Activated naive CD4-positive, alpha-beta T cell (primary cell): ENCODE results near the gene MRPL16.
"Not testable (repeated sequence)": the region's sequence is repeated elsewhere in the genome, so short reads cannot be mapped to it uniquely, and the experiment has no call there.

Source experiments
- DNase-seq, 4 experiments: peaks; one replicate each; lab custom pipeline; 2025; lab: John Stamatoyannopoulos, UW

The MRPL16 gene

DNA sequence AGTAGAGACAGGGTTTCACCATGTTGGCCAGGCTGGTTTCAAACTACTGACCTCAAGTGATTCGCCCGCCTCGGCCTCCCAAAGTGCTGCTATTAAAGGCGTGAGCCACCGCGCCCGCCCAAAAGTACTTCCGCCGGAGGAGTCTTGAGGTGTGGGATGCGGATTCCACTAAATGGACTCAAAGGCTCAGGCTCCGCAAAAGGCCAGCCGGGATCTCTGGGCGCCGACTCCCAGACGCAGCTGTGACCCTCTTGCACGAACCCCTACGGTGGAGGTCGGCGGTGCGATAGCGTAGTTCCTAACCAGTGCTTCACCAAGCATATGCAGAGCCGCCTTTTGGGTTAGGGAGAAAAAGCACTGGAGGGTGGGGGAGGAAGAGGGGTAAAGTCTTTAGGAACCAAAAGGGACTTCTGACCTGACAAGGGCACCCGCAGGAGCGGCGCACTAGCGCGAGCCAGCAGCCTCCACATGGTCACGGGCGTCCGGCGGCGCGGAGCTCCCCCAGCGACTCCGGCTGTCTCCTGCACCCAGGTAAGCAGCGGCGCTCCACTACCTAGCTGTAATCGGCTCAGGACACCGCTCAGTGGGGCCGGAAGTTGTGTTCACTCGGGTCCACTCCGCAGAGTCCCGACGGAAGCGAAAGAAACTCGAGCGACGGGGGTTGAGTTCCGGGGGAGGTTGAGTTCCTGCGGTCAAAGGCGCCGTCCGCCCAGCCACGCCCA is at the start of gene MRPL16:
MRPL16 (minus strand) TSS at position 590 of the 722 bp plus-strand sequence; CDS start at position 470, 120 bp downstream.
- peak; percentile 79 to 87 (median 82) for DNase-seq

DNA sequence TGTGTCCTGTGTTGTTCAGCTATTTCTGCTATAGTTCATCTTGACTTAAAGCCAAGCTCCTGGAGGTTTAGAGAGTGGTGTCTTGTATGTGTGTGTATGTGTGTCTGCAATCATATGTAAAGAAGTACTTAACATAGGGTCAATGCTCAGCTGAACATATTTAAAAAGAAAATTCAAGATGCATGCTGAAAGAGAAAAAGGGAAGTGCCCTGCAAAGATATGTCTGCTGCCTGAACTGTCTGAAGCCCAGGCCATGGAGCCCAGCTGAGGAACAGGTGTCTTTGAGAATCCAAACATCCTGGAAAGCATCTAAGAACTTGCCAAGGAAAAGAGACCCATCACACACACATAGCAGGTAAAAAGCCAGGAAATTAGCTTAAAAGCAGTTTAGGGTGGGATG is 49.1 kb upstream of the MRPL16 start:
- DNase-seq = no peak

DNA sequence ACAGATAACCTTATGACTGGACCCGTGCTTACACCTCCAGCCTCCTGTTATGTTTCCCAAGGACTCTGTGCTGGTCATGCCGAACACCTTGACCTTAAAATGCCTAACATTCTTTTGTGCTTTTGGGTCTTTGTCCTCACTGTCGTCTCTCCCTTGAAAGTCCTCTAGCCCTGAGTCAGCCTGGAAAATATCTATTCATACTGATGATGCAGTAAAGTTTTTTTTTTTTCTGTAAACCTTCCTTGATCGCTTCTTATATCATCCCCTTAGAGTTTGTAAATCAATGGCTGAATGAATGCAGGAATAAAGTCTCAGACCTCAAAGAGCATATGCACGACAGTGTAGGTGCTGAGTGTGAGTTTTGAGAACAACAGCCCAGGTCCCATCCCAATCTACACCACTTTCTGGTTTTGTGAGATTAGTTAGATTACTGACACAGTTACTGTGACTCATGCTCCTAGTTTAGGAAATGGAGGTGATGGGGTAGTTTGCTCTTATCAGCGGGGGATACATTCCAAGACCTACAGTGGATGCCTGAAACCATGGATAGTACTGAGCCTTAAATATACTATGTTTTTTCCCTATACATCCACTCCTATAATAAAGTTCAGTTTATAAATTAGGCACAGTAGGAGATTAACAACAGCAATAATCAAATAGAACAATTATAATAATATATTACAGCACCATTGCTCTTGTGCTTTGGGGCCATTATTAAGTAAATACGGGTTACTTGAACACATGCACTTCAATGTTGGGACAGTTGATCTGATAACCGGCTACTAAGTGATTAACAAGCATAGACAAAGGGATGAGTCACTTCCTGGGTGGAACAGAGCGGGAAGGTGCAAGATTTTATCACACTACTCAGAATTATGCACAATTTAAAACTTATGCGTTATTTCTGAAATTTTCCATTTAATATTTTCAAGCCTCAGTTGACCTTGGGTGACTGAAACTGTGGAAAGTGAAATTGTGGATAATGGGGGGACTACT is 47.2 kb upstream of the MRPL16 start:
- DNase-seq = no peak

DNA sequence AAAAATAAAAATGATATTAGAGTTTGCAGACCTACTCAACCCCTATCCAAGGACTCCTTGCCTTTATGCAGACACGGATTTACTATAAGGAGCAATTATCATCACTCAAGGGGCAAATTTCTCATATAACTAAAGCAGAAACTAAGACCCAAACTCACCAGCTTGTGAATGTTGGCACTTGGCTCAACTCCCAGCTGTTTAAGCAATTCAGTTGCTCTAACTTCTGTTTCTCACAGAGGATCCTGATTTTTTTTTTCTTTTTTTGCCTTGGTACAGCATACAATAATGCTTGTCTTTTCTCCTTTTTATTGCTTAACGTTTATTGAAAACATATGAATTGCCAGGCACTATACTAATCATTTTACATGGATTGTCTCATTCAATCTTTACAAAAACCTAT is 44.3 kb upstream of the MRPL16 start:
- no peak for DNase-seq

DNA sequence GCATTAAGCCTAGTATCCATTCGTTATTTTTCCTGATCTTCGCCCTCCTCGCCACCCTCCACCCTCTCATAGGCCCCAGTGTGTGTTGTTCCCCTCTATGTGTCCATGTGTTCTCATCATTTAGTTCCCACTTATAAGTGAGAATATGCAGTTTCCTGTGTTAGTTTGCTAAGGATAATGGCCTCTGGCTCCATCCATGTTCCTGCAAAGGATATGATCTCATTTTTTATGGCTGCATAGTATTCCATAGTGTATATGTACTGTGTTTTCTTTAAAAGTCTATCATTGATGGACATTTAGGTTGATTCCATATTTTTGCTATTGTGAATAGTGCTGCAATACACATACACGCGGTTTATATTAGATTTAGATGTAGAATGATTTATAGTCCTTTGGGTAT is 40.8 kb upstream of the MRPL16 start:
- not testable (repeated sequence) for DNase-seq

DNA sequence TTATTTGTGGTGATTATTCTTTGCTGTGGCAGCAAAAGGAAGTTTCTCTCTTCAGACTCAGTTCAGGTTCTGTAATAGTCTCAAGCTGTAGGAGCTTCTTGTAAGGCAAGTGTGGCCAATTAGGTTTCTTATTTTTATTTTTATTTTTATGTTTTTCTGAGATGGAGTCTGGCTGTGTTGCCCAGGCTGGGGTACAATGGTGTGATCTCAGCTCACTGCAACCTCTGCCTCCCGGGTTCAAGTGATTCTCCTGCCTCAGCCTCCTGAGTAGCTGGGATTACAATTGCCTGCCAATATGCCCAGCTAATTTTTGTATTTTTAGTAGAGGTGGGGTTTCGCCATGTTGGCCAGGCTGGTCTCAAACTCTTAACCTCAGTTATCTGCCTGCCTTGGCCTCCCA is 39.0 kb upstream of the MRPL16 start:
- not testable (repeated sequence) for DNase-seq

DNA sequence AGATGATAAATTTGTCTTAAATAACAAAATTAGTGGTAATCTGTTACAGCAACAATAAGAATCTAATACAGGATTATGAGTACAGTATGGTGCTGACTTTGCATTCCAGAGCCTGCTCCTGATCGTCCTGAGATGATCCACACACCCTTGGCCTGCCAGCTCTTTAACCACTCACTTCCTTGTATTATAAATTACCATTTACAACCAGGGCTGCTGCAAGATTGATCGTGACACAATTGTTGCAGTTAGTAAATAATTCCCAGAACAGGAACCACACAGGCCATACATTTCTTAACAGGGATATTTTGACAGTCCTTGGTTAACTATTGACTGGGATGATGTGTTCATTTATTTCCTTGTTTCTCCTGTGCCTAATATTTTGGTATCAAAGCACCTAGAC is 38.6 kb upstream of the MRPL16 start:
- DNase-seq = no peak

DNA sequence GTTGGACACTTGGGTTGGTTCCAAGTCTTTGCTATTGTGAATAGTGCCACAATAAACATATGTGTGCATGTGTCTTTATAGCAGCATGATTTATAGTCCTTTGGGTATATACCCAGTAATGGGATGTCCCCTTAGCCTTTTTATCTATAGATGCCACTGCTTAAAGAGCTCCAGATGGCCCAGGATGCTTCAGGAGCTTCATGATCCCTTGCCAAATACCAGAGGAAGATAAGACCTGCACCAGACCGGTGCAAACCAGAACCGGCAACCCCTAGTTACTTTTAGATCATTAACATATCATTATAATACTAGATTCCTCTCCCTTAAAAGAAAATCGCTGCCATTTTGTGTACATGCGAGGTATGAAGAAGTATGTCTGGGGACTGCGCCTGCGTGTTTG is 37.9 kb upstream of the MRPL16 start:
- not testable (repeated sequence) for DNase-seq

DNA sequence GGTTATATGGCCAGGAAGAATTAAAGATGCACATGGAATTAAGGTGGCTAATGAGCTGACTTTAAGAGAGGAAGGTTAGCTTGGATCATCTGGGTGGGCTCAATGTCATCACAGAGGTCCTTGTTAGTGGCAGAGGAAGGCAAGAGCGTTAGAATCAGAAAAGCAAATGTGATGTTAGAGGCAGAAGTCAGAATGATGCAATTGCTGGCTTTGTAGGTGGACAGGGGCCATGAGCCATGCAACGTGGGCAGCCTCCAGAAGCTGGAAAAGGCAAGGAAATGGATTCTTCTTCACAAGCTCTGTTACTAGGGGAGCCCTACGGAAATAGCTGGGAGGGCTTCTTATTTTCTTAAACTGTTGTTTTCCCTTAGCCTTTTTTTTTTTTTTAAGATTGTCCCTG is 37.0 kb upstream of the MRPL16 start:
- no peak for DNase-seq

DNA sequence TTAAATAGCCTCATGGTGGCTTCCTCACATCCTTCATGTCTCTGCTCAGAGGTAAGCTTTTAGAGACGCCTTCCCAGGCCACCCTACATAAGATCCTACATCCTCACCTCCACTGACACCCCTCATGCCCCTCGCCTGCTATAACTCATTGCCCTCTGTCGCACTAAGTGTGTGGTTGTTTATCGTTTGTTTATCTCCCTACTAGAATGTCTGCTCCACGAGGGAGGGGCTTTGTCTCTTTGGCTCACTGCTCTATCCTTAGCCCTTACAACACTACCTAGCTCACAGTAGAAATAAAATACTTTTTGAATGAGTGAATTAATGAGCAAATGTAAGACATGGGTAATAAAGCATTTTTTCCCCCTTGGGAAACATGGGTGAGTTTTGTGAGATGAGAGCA is 36.0 kb upstream of the MRPL16 start:
- no peak for DNase-seq

DNA sequence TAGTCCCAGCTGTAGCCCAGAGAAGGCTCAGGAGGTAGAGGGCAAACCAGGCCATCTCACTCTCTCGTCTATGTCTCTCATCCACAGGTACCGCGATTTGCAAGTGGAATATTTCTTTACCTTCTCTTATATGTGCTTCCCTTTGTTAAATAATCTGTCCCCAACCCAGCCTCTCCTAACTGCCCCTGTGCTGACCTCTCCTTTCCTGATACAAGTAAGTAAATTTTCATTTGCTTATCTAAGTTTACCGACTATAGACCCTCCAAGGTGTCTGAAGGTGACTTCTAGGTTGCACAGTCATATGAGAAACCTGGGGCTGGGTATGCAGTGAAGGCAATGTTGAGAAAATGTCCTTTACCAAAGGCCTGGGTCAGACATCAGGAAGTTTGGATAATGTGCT is 34.8 kb upstream of the MRPL16 start, which contains the start of gene CBLIF:
CBLIF (minus strand) TSS at position 101 of the 400 bp plus-strand sequence; CDS start at position 55, 46 bp downstream.
- no peak for DNase-seq

DNA sequence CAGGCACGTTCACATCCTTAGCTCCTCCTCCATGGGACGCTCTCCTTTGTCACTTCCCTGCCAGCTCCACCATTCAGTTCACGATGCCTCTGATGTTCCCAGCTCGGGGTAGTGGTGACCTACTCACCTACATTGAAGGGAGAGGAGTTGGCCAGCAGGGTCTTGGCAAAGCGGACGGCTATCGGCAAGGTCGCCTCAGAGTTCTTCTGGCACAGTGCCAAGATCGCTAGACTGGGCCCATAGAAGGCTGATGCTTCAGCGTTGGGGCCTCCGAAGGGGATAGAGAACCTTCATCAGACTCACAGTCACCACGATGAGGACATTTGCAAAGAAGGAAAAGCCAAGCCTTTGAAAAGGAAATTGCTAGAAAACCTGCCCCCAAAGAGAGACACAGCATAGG is 31.7 kb upstream of the MRPL16 start:
- no peak for DNase-seq

DNA sequence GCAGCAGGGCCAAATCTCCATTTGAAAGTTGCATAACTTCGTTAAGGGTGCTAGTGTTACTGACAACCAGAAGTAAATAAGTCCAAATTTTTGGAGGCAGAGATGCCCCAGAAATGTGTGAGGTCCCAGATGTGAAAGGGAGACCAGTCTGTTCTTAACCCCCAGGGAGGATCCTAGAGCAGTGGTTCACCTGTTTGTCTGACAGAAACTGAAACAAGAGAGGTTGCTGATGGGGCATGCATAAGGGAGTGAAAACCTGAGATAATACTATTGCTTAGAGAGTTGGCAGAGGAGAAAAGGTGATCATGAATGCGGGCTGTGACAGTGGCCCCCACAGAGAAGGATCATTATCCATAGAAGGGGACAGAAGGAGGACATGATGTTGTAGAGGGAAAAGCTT is 30.9 kb upstream of the MRPL16 start:
- DNase-seq = no peak

DNA sequence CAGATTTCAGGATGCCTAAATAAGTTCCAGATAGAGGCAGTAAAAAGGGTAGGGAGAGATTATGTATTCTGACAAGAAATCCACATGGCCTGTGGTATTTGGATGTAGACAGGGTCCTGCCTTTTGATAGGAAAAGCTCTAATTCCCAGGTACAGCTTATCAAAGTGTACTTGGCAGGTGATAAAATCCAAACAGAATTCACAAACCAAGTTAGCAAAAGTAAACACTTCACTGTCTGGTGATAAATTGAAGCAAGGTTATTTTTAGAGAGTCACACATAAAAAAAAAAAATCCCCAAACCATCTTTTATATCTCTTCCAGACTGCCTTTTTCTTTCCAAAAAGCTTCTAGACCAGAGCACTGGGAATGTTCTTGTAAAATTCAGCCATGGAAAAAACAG is 29.0 kb upstream of the MRPL16 start:
- no peak for DNase-seq

DNA sequence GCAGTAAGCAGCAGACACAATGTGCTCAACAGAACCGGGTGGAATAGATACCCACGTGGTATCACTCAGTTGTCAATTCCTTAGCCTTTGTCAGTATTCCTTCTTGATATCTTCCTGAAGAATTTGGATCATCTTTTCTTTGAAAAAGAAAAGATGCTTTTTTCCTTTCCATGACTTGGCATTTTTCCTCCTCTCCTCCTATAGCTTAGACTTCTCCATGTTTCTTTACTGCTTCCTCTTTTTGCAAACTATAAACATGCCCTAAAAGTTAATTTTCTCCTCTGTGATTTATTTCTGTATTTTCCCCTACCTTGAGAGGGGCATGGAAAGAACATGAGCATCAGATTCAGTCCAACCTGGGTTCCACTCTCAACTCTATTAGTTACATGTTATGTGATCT is 23.0 kb upstream of the MRPL16 start:
- DNase-seq = no peak

DNA sequence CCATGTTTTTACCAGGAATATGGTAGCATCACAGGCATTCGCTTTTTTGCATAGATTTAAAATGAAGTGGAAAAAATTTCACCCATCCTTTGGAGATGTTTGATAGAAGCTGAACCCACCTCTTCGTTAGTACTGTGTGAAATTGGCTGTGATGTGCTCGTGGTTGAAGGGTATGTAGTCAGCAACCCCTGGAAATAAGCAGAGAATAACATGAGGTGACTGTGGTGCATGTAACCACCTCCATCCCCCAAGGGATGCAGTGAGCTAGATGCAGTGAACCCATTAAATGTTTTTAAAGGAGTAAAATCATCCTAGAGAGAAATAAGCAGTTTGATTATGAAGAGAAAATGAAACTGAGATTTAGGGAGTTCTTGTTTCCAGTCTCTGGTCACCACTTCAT is 18.8 kb upstream of the MRPL16 start:
- no peak for DNase-seq

DNA sequence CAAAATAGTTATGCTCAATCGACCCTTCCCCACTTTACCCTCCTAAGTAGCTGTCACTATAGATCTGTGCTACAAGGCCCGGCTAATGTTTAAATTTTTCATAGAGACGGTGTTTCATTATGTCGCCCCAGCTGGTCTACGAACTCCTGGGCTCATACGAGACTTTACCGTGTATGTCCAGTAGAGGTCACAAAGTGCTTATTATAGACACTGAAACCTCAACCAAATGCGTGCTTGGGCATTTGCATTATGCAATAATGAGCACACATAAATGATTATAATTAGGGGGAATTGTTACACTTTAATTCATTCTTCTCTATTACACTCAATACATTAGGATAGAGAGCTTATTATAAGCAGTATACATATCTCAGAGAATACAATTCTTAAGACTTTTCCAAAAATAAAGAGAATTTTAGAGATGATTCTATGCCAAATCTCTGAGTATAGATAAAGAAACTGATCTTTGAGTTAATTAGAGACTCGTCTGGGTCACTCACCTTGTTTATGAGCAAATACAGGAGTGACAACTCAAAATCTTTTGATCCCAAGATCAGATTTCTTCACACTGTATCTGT is 12.5 kb upstream of the MRPL16 start:
- no peak for DNase-seq

DNA sequence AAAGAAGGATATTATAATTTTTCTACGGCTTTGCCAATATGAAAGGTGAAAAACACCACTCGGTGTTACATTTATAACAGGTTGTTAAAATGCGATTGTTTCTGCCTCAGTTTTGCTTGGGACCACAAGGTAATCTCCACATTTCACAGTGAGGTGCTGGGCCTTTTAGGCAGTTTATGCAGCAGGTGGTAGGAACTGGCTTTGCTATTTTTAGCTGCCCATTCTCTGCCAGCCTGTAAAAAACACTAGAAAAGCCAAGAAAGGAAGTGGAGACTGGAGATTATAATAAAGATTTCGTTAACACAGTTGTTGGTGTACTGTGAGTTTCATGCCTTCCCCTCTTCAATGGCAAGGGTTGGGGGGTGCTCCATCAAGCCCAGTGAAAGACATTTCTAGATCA is 8.0 kb upstream of the MRPL16 start:
- DNase-seq = no peak

DNA sequence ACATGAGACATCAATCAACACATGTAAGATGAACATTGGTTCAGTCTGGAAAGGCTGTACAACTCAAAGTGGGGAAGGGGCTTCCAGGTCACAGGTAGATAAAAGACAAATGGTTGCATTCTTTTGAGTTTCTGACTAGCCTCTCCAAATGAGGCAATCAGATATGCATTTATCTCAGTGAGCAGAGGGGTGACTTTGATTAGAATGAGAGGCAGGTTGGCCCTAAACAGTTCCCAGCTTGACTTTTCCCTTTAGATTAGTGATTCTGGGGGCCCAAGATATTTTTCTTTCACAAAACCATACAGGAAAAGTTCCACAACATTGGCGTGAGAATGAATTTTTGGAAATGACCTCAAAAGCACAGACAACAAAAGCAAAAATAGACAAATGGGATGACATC is 5.9 kb upstream of the MRPL16 start:
- DNase-seq = not testable (repeated sequence)

DNA sequence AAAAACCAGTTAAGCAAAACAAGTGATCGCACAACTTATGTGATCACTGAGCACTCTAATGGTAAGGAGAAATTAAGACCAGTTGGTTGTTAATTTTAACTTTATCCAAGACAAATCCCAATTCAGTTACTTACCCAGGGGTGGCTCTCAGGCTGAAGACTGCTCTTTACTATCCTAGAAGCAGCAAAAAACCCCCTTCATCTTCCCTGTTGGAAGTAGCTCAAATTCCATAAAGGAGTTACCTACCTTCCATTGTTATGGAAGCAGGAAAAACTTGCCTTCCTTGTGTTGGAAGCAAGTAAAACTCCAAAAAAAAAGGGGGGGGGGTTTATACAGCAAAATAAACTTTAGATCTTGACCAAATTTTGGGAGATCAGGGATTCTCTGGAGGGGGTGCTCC is 5.2 kb upstream of the MRPL16 start:
- no peak for DNase-seq

DNA sequence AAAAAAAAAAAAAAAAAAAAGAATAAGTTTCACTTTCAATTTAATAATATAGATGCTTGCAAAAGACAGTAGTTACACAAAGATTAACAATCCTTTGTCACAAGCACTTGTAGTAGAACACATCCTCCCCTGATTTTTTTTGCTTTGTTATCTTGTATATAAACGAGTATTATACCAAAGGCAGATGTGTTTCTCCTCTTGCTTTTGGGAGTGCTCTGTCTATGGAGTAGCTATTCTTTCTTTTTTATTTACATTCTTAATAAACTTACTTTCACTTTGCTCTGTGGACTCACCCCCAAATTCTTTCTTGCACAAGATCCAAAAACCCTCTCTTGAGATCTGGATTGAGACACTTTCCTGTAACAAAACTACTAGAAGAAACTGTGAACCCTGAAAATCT is 3.4 kb upstream of the MRPL16 start:
- DNase-seq = no peak

DNA sequence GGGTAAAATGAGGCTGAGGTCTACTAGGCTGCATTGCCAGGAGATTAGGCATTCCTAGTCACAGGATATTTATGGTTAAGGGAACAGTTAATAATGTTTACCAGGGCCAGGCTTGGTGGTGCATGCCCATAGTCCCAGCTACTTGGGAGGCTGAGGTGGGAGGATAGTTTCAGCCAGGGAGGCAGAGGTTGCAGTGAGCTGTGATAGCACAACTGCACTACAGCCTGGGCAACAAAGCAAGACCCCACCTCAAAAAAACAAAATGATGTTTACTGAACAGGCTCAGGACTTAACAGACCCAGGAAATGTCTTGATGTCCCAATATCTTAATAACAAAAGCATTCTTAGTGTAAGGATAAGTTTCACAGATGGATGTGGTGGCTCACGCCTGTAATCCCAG is 2.8 kb upstream of the MRPL16 start:
- DNase-seq = no peak

DNA sequence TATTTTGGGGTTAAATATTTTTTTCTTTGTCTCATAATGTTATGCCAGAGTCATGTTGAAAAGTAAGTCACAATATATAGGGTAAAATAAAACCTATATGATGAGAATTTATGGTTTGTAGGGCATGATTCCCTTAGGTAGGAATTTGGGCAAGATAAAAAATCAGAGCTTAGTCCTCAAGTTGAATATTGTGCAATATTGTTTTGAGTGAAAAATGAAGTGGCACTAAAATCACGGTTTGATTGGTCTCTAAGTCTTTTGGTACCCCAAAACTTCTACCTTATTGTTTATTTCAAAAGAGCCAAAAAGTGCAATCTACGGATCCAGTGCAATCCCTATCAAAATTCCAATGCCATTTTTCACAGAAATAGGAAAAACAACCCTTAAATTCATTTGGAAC is 1.6 kb upstream of the MRPL16 start:
- no peak for DNase-seq
